Hippocampal formation (tissue), 2 donors: ENCODE measurements around the gene SOST.

Experiments used
- DNase-seq, 2 donors: peaks; one replicate each; lab custom pipeline; 2025; lab: John Stamatoyannopoulos, UW

Gene SOST

GRCh38 chr17:43741636-43742035 is 17.0 kb downstream of the SOST start:
- DNase-seq: no peak

GRCh38 chr17:43740541-43740940 is 18.1 kb downstream of the SOST start:
- DNase-seq: no peak

GRCh38 chr17:43737722-43738121 is 20.9 kb downstream of the SOST start:
- no peak for DNase-seq

GRCh38 chr17:43736389-43736788 is 22.2 kb downstream of the SOST start:
- DNase-seq: no peak

- DNase-seq: no peak
These were observed 24.2 kb downstream of the SOST start for GRCh38 chr17:43734376-43734775.

- DNase-seq: no peak
These were observed 24.6 kb downstream of the SOST start for GRCh38 chr17:43733956-43734355.

GRCh38 chr17:43732958-43733357 is 25.6 kb downstream of the SOST start:
- no peak for DNase-seq

- no peak for DNase-seq
These were observed 30.5 kb downstream of the SOST start for GRCh38 chr17:43728081-43728480.

GRCh38 chr17:43723697-43724359 is 34.8 kb downstream of the SOST start:
- DNase-seq: no peak

- no peak for DNase-seq
These were observed 35.5 kb downstream of the SOST start for GRCh38 chr17:43722870-43723665.

GRCh38 chr17:43722269-43722619 is 36.3 kb downstream of the SOST start:
- DNase-seq: no peak

GRCh38 chr17:43721537-43722268 is 36.9 kb downstream of the SOST start:
- no peak for DNase-seq

GRCh38 chr17:43720311-43721060 is 38.1 kb downstream of the SOST start:
- DNase-seq: peak; percentile 49 to 75

GRCh38 chr17:43719578-43719977 is 39.0 kb downstream of the SOST start:
- DNase-seq: no peak

GRCh38 chr17:43718544-43718943 is 40.0 kb downstream of the SOST start:
- DNase-seq: no peak

- no peak for DNase-seq
These were observed 40.7 kb downstream of the SOST start for GRCh38 chr17:43717913-43718312.

- DNase-seq: no peak
These were observed 44.0 kb downstream of the SOST start for GRCh38 chr17:43714465-43715149.

GRCh38 chr17:43713494-43714162 is 45.0 kb downstream of the SOST start:
- DNase-seq: no peak

GRCh38 chr17:43712397-43712796 is 46.2 kb downstream of the SOST start:
- no peak for DNase-seq

GRCh38 chr17:43710101-43710500 is 48.5 kb downstream of the SOST start:
- DNase-seq: no peak

- no peak for DNase-seq
These were observed 49.4 kb downstream of the SOST start for GRCh38 chr17:43709210-43709609.
